PC-9 (cell line): ENCODE data around the gene ENPP6.

Experiments
- EZH2 ChIP-seq: fragments of 200-600 bp; sonication (generic); IDR thresholded peaks from 2 replicates; pipeline ENCODE4 v1.8.0; 2017; ENCODE audit warnings: antibody characterized with exemption, low read depth
- TF ChIP-seq, protein P1 (sequence below): fragments of 200-600 bp; sonication (generic); conservative IDR thresholded peaks from 2 replicates; pipeline ENCODE4 v1.6.1; 2017; ENCODE audit warnings: mixed run types, antibody characterized with exemption, mild to moderate bottlenecking, moderate library complexity

DNA sequence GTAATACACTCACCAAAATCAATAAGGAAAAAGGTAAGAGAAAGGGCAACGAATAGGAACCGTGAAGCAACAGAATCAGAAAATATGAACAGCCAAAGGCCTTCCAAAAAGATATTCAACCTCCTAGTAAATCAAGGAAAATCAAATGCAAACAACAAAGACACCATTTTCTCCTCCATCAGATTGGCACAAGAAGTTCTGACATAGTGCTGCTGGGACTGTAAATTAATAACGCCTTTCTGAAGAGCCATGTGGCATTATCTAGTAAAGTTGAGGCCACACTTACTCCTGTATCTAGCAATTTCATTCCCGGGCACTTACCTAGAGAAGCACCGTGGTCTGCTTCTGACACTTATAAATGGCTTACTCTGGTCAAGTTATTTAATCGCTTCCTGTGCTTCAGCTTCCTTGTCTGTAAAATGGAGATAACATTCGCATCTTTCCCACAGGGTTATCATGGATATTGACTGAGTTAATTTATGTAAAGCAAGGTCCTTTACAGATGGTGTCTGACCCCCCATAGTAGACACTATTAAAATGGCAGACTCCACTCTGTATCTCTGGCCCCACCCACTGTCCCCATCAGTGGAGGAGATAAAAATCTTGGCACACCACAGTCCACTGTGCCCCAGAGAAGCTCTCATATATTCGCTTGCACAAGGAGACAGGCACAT lies 20.5 kb upstream of the ENPP6 start:
- TF ChIP-seq, protein P1, sequence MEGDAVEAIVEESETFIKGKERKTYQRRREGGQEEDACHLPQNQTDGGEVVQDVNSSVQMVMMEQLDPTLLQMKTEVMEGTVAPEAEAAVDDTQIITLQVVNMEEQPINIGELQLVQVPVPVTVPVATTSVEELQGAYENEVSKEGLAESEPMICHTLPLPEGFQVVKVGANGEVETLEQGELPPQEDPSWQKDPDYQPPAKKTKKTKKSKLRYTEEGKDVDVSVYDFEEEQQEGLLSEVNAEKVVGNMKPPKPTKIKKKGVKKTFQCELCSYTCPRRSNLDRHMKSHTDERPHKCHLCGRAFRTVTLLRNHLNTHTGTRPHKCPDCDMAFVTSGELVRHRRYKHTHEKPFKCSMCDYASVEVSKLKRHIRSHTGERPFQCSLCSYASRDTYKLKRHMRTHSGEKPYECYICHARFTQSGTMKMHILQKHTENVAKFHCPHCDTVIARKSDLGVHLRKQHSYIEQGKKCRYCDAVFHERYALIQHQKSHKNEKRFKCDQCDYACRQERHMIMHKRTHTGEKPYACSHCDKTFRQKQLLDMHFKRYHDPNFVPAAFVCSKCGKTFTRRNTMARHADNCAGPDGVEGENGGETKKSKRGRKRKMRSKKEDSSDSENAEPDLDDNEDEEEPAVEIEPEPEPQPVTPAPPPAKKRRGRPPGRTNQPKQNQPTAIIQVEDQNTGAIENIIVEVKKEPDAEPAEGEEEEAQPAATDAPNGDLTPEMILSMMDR, result no peak
- TF ChIP-seq EZH2, result no peak
